ENCODE data around the gene FOXP2.
"Not testable (repeated sequence)": the region's sequence is repeated elsewhere in the genome, so short reads cannot be mapped to it uniquely, and the experiment has no call there.

The FOXP2 gene

GRCh38 chr7:114422507-114423501, 8.2 kb downstream of the FOXP2 start:
- DNase-seq = no peak

GRCh38 chr7:114426382-114426781, 11.8 kb downstream of the FOXP2 start:
- no peak for DNase-seq

GRCh38 chr7:114426824-114427223, 12.2 kb downstream of the FOXP2 start:
- DNase-seq = no peak

- DNase-seq = no peak
These were observed 13.6 kb downstream of the FOXP2 start for GRCh38 chr7:114428211-114428610.

- no peak for DNase-seq
These were observed 16.6 kb downstream of the FOXP2 start for GRCh38 chr7:114431189-114431588.

GRCh38 chr7:114432061-114432460, 17.4 kb downstream of the FOXP2 start:
- DNase-seq = no peak

GRCh38 chr7:114432703-114433102, 18.1 kb downstream of the FOXP2 start:
- DNase-seq = no peak

GRCh38 chr7:114439581-114439980, 25.0 kb downstream of the FOXP2 start:
- no peak for DNase-seq

GRCh38 chr7:114440927-114441326, 26.3 kb downstream of the FOXP2 start:
- DNase-seq = not testable (repeated sequence)

GRCh38 chr7:114444196-114444595, 29.6 kb downstream of the FOXP2 start:
- DNase-seq = no peak

GRCh38 chr7:114450431-114450830, 35.8 kb downstream of the FOXP2 start:
- DNase-seq = no peak

- DNase-seq = no peak
These were observed 45.0 kb downstream of the FOXP2 start for GRCh38 chr7:114459574-114459973.

GRCh38 chr7:114460021-114460420, 45.4 kb downstream of the FOXP2 start:
- DNase-seq = no peak

- no peak for DNase-seq
These were observed 52.3 kb downstream of the FOXP2 start for GRCh38 chr7:114466917-114467316.

GRCh38 chr7:114468844-114469243, 54.2 kb downstream of the FOXP2 start:
- no peak for DNase-seq

GRCh38 chr7:114472896-114473512, 58.4 kb downstream of the FOXP2 start:
- no peak for DNase-seq

GRCh38 chr7:114478384-114478783, 63.8 kb downstream of the FOXP2 start:
- no peak for DNase-seq

GRCh38 chr7:114481999-114482398, 67.4 kb downstream of the FOXP2 start:
- no peak for DNase-seq

GRCh38 chr7:114484226-114484625, 69.6 kb downstream of the FOXP2 start:
- no peak for DNase-seq

- DNase-seq = no peak
These were observed 72.6 kb downstream of the FOXP2 start for GRCh38 chr7:114487174-114487573.

GRCh38 chr7:114488696-114489095, 74.1 kb downstream of the FOXP2 start:
- DNase-seq = no peak

- DNase-seq = not testable (repeated sequence)
These were observed 82.9 kb downstream of the FOXP2 start for GRCh38 chr7:114497491-114497890.

- DNase-seq = no peak
These were observed 88.0 kb downstream of the FOXP2 start for GRCh38 chr7:114502454-114503254.

Measured in midbrain (tissue), 1 donor.